GM21786 (cell line): ENCODE results near the gene CTDSPL.

Experiments used
- ATAC-seq: cut with Tn5 transposase; IDR thresholded peaks from one replicate; pipeline ENCODE4 v1.9.1; 2021; ENCODE audit not compliant: unreplicated experiment

Gene CTDSPL

GRCh38 chr3:38011111-38011510 lies 149.4 kb downstream of the CTDSPL start:
- no peak for ATAC-seq

GRCh38 chr3:38015485-38015884 lies 153.8 kb downstream of the CTDSPL start:
- ATAC-seq, result no peak

GRCh38 chr3:38015984-38016383 lies 154.3 kb downstream of the CTDSPL start:
- no peak for ATAC-seq

DNA sequence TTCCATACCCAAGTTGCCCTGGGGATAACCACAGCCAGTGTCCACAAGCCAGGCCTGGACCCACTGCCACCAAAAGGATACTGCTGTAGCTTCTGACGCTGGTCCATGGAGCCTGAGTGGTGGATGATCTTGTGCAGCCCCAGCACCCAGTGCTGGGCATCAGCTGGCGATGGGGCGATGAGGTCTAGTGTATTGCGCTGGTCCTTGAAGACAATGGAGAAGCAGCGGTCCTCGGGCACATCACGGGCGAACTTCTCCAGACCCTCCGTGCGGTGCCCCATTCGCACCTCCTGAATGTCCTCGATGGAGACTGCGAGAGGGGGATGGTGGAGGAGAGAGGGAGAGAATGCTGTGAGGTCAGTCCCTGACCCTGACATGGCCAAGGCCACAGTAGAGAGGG lies 154.7 kb downstream of the CTDSPL start:
- no peak for ATAC-seq

DNA sequence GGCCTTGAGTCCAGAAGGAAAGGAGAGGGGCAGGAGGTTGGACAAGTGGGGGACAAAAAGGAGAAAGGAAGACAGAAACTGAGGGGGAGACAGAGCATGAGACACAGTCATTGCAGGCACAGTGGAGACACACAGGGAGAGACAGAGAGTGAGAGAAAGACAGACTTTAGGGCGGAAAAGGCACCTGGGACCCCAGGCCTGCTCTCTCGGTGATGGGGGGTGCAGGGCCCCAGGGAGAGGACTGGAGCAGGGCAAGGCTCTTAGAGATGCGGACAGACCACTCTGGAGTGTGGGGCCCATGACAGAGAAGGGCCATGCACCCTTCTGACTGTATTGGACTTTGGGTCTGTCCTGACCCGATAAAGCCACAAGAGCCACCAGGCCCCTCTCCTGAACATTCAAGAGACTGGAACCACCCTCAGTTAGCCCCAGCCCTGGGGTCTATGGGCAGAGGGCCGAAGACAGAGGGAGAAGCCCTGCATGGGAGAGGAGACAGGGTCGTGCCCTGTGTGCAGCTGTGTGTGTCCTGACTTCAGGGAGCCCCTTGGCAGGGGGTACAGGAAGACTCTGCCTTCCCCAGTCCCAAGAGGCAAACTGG lies 155.3 kb downstream of the CTDSPL start:
- no peak for ATAC-seq

DNA sequence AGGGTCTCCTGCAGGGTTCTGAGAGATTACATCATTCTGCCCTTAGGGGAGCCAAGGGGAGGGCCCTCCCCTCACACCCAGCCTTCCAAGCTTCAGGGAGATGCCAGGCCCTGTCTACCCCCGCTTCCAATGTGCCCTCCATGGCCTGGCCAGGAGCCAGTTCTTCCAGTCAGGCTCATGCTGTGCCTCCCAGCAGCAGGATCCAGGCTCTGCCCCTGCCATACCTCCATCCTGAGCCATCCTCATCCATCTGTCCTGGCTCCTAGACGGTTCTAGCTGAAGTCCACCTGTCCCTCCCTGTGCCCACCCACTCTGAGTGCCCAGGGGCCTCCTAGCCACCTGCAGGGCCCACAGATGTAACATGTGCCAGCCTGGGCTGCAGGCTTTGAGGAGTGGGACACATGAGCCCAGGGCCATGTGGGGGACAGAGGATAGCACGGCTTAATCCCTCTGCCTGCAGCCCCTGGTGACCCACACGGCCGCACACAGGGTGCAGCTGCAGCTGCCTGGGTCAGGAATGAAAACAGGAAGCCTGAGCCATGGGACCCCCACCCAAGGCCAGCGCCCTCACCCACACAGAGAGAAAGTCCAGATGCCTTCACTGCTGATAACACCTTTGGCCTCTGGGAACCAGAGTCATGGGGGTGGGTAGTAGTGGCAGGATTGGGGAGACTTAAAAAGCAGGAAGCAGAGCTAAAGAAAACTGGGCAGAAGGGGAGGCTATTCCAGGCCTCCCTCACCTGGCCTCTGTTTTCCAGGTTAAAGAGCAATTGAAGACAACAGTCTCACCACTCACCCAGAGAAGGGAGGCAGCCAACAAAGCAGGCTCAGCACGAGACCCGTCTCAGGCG lies 156.0 kb downstream of the CTDSPL start:
- ATAC-seq, result no peak

GRCh38 chr3:38018296-38019266 lies 156.9 kb downstream of the CTDSPL start:
- ATAC-seq, result no peak

- no peak for ATAC-seq
Measured at GRCh38 chr3:38019658-38020341, 158.1 kb downstream of the CTDSPL start.

GRCh38 chr3:38020342-38020726 lies 158.7 kb downstream of the CTDSPL start:
- ATAC-seq, result no peak

DNA sequence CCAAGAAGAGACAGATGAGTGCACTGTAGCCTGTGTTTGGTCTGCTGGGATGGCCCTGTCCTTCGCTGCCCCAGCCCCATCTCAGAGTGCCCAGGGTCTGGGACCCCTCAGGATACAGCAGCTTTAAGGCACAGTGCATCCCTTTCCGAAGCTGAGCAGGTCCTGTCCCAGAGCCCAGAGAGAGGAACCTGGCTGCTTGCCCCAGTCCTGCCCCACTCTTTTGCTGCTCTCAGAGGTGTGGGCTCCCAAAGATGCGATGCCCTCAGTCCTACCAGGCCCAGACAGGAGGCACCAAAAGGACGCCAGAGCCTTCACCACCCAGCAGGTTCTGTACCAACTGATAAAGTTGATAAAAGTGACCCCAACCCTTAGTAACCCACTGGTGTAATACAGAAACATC lies 159.5 kb downstream of the CTDSPL start:
- no peak for ATAC-seq

- ATAC-seq, result no peak
Measured at GRCh38 chr3:38022301-38022700, 160.6 kb downstream of the CTDSPL start.

DNA sequence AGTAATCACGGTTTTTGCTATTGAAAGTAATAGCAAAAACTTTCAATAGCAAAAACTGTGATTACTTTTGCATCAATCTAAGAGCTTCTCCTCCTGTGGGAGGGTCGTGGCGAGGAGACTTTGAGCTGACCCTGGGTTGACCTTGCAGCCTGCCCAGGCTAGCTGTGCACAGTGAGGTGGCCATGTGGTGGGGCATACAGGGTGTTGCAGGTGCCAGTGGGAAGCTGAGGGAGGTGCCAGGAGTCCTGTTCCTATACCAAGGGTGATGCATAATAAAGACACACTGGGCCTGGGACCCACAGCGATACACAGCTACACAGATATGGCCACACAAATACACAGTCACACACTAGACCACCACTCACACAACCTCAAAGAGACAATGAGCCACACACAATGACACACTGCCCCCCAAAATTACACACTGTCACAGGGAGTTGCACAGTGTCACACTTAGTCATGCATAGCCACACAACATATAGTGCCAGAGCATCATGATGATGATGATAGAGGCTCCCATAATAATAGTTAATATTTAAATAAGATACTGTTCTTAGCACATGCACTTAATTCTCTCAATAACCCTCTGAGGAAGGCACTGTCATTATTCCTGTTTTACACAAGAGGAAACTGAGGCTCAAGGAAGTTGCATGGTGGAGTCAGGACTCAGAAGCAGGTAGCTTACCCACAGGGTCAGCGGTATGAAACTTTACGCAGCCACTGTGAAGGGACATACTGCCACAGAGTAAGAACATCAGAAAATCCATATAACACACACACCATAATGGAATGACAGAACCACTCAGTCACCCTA lies 161.4 kb downstream of the CTDSPL start:
- ATAC-seq, result no peak

- ATAC-seq, result no peak
Measured at GRCh38 chr3:38026856-38027255, 165.2 kb downstream of the CTDSPL start.

DNA sequence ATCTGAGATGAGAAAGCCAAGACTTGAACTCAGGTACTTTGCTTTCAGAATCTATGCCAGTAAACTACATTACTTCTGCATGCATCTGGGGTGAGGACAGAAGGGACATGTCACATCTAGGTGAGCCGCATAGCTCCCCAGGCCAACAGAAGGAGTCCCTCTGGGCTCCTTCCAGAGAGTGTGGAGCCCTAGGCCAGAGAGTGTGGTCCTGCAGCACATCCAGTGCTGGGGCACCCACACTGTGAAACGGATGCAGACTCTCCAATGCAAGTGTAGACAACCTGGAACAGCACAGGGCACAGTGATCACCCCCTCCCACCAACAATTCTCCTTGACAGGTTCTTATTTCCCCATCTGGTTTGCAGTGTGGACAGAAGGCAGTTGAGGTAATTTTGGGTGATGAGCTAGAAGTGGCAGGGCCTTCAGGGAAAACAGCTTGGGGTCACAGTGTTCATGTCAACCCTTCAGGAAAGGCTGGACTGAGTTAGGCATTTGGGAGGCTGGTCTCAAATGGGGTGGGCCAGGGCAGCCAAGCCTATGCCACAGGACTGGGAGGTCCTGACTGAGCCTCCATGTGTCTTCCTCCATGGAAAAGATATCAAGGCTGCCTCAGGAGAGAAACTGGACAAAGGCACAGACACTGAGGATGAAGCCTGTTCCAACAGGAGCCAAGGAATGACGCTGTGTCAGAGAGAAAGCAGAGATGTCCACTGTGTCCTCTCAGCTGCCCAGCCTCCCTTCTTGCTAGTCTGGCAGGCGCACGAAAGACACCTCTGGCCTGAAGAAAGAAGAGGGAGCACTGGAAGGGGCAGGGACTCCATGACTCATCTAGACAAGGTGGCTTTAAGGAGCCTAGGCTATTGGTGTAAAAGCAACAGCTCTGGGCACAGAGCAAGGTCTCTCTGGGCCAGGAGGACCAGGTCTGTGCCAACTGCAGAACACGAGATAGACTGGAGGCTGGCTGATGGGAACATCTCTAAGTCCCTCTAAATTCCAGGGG lies 166.1 kb downstream of the CTDSPL start:
- ATAC-seq, result no peak

DNA sequence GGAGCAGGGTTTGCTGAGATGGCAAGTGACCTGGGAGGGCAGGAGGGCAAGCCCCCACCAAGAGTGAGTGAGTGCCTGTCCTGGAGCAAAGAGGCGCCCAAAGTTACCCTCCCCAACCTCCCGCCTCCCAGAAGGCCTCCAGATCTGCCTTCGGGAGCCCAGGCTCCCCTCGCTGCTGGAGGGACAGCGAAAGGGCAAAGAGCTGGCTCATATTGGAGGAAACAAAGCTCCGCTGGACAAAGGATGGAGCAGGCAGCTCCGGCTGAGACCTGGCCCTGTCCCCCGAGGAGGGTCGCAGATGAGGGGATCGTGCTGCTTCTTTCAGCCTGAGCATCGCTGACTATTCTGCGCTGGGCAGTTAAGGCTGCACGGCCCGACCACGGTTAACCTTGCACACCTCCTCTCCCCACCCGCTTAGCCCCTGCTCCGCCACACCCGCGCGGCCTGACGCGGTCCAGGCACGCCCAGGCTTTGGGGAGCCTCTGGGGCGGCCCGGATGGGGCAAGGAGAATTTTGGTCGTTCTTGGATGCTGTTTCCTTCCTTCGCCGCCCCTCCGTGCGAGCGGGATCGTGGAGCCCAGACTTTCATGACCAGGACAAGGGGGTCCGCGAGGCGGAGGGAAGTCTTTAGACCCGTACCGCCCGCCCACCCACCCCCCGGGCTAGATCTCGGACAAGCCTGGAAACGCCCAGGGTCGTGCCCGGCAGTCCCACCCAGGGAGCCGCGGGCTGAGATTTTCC lies 167.1 kb downstream of the CTDSPL start:
- ATAC-seq, result no peak

DNA sequence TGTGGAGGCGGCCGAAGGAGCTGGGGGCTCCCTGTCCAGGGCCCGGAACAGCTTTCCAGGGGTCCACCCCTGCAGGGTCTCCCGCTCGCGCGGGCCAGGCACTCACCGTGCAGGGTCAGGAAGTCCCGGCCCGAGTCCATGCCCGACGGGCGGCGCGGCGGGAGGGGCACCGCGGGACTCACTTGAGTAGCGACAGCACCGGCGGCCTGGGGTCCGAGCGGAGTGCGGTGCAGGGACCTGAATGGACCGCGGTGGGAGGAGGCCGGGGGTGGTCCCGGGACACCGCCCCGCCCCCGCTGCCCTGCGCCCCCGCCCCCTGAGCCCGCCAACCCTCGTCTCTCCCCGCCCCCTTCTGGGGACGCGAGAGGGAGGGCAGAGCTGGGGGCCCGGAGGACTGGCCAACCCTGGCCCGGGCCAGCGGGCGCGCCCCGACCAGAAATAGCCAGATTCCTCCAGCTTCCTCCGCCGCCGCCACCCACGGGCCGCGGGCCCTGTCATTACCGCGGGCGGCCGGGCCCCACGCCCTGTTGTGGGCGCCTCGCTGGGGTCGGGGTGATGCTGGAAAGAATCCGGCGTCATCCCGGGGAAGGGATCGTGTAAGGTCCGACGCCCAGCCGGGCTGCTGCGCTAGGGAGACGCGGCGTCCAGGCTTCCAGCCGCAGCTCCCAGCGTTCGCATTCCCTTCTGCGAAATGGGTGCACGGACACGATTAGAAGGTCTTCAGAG lies 167.9 kb downstream of the CTDSPL start, which contains the start of gene PLCD1:
Gene PLCD1, minus strand, starts transcription at position 243 of the 726 bp plus-strand sequence. Its CDS starts 103 bp downstream, at position 140.
- no peak for ATAC-seq
